Neural crest cell (in vitro differentiated cells): ENCODE measurements around the gene ZNF664. TPM values are rescaled to one million over a fixed set of nuclear protein-coding genes. Genes with fewer than 3 reads are reported as not detected.
A peak's percentile ranks its signal among the peaks of the same experiment; 100 is the strongest.

Experiments used
- DNase-seq: peaks from one replicate; pipeline ENCODE4 v3.0.0; 2021; ENCODE audit warnings: low read depth, mixed read lengths, low spot score
- H3K27ac Mint-ChIP-seq: one replicate; pipeline ENCODE4 v1.8.0; 2021; ENCODE audit warnings: mild to moderate bottlenecking, mixed read lengths; ENCODE audit not compliant: unreplicated experiment
- H3K27me3 Mint-ChIP-seq: 2 replicates; pipeline ENCODE4 v1.8.0; 2021; ENCODE audit warnings: low read depth, mild to moderate bottlenecking, mixed read lengths
- H3K36me3 Mint-ChIP-seq: 2 replicates; pipeline ENCODE4 v1.8.0; 2021; ENCODE audit warnings: low read depth, mild to moderate bottlenecking, mixed read lengths
- H3K4me1 Mint-ChIP-seq: 2 replicates; pipeline ENCODE4 v1.8.0; 2021; ENCODE audit warnings: mixed read lengths
- H3K4me3 Mint-ChIP-seq: one replicate; pipeline ENCODE4 v1.8.0; 2021; ENCODE audit warnings: mild to moderate bottlenecking, mixed read lengths
- H3K9me3 Mint-ChIP-seq: 2 replicates; pipeline ENCODE4 v1.8.0; 2021; ENCODE audit warnings: mixed read lengths
- total RNA-seq: library from RNA; stranded (reverse); gene quantifications from 2 replicates; pipeline ENCODE4 v1.2.1, GENCODE V29; 2021
- TF ChIP-seq, protein P1 (sequence below): fragments of 200-600 bp; sonication (generic); conservative IDR thresholded peaks from 2 replicates; pipeline ENCODE4 v1.5.0; 2021; ENCODE audit warnings: antibody characterized with exemption, mild to moderate bottlenecking

The ZNF664 gene
- total RNA-seq, 1 donor from 2014 or later = 156 TPM

DNA sequence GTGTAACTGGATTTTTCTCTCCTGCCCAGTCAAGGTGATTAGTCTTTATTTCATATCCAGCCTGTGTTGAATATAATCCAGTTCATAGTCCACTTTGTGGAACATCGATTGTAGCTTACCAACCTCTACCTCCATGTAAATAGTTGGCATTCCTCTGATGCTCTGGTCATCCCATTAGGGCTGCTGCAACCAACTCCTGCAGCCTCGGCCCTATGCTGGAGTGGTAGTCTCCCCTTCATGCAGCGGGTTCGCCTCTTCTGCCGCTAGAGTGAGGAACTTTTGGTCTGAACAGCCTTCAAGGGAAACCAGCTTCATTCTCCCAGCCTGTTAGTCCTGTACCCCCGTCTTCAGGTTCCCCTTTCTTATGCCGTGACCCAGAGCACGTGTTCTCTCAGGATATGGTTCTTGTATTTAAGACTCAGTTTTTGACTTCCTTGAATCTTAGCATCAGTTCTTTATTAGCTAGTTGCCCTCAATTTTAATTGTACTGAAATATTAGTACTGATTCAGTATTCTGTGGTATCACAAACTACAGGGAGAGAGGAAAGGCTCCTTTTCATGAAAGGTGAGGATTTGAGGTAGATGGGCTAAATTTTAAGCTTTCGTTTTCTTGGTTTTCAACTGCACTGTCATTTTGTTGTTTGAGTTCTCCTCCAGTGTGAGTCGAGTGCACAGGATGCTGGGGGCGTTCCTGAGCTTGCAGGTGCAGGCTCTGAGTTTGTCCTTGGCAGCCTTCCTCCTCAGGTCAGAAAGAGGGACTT, 33.2 kb downstream of the ZNF664 start:
- no peaks in the 10 kb centered on the region for H3K9me3 Mint-ChIP-seq
- no peak overlapping the region for H3K4me3 Mint-ChIP-seq
- TF ChIP-seq, protein P1, sequence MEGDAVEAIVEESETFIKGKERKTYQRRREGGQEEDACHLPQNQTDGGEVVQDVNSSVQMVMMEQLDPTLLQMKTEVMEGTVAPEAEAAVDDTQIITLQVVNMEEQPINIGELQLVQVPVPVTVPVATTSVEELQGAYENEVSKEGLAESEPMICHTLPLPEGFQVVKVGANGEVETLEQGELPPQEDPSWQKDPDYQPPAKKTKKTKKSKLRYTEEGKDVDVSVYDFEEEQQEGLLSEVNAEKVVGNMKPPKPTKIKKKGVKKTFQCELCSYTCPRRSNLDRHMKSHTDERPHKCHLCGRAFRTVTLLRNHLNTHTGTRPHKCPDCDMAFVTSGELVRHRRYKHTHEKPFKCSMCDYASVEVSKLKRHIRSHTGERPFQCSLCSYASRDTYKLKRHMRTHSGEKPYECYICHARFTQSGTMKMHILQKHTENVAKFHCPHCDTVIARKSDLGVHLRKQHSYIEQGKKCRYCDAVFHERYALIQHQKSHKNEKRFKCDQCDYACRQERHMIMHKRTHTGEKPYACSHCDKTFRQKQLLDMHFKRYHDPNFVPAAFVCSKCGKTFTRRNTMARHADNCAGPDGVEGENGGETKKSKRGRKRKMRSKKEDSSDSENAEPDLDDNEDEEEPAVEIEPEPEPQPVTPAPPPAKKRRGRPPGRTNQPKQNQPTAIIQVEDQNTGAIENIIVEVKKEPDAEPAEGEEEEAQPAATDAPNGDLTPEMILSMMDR = no peak
- H3K36me3 Mint-ChIP-seq = peaks cover 9% of the 10 kb centered on the region
- no peak overlapping the region for H3K27ac Mint-ChIP-seq
- peaks cover 32% of the 10 kb centered on the region for H3K4me1 Mint-ChIP-seq
- no peaks in the 10 kb centered on the region for H3K27me3 Mint-ChIP-seq
- no peak for DNase-seq

DNA sequence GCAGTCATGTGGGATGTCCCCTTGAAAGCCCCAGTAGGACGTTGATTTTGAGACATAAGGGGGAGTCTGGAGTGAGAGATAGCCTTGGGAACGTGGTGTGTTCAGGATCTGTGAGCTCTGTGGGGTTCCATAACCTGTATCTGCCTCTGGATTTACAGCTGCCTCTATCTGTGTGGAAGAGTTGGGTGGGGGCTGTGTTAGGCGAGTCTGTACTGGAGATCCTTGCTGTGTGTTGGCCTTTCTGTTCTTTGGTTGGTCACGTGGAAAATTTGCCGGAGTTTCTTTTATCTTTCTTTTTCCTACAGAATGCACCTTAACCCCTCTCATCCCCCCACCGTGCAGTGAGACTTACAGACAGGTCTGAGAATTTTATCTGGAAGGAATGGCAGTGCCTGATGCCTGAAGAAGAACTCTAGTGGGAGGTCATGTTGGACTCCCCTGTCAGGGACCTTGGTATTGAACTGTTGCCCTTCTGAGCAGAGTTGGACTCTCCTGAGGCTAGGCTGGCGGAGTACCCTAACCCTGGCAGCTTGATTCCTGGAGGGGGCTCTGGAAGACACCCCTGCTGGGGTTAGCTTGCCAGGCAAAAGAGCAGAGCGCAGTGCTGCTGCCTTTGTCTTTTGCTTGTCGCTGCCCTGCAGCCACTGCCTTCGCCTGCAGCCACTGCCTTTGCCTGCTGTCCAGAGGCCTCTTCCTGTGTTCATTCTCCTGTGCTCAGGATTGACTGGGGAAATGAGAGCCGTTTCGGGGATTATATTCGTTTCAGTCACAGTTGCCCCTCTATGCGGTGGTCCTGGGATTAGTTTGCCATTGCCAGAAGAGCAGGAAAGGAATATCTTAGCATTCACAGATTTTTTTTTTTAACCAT, 34.1 kb downstream of the ZNF664 start:
- no peaks in the 10 kb centered on the region for H3K9me3 Mint-ChIP-seq
- DNase-seq = no peak
- H3K36me3 Mint-ChIP-seq = peaks cover 9% of the 10 kb centered on the region
- no peak overlapping the region for H3K4me3 Mint-ChIP-seq
- H3K27ac Mint-ChIP-seq = peak overlapping the region; percentile 53
- TF ChIP-seq, protein P1 = no peak
- H3K27me3 Mint-ChIP-seq = no peaks in the 10 kb centered on the region
- peaks cover 32% of the 10 kb centered on the region for H3K4me1 Mint-ChIP-seq

DNA sequence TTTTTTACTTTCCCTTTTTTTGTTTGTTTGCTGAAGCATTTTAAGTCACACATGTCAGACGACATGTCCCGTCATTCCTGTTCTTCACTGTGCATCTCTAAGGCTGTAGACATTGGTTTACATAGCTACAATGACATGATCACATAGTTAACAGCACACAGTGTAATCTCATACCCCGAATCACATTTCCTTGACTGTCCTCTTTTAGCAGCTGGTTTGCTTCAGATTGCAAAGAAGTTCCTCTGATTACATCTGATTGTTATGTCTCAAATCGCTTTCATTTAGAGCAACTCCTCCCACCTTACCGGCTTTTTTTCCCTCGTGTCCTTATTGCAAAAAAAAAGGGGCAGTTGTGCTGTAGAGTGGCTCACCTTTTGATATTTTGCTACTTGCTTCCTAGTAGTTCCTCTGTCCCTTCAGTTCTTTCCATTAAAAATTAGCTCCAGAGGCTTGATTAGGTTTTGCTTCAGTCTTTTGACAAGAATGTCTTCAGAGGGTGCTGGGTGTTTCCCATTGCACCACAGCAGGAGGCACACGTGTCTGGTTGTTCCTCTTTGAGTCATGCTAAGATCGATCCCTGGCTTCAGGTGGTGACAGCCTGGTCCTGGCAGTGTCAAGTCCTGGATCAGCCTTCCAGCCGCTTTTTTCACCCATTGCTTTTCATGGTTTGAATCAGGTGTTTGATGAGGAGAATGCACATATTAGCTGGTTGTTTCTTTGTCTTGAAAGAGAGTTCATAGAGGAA, 35.0 kb downstream of the ZNF664 start:
- H3K9me3 Mint-ChIP-seq = no peaks in the 10 kb centered on the region
- DNase-seq = no peak
- H3K27me3 Mint-ChIP-seq = no peaks in the 10 kb centered on the region
- TF ChIP-seq, protein P1 = no peak
- H3K4me3 Mint-ChIP-seq = no peak overlapping the region
- H3K27ac Mint-ChIP-seq = peak overlapping the region; percentile 3
- H3K4me1 Mint-ChIP-seq = peaks cover 32% of the 10 kb centered on the region
- peaks cover 16% of the 10 kb centered on the region for H3K36me3 Mint-ChIP-seq

DNA sequence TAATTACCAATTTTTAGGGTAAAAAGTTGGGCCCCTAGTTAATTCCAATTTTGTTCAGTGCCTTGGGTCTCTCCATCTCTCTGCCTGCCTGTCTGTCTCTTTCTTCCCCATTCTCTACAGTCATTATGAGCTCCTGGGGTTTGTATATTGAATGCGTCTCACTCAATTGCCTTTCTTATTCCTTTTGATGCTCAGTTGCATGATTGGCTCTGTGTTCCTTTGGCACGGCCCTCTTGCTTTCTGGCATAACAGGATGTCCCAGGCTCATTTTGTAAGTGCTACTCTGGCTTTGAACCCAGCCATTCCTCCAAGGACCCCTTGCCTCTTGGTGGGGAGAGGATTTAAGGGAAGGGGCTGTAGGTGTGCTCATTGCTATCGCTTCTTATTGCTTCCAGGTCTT, 35.6 kb downstream of the ZNF664 start:
- Mint-ChIP-seq H3K27ac (no peak overlapping the region), H3K4me3 (peak overlapping the region; percentile 10), H3K9me3 (no peaks in the 10 kb centered on the region), H3K36me3 (peaks cover 22% of the 10 kb centered on the region), H3K4me1 (peaks cover 32% of the 10 kb centered on the region), H3K27me3 (no peaks in the 10 kb centered on the region)
- TF ChIP-seq, protein P1 = no peak
- no peak for DNase-seq

DNA sequence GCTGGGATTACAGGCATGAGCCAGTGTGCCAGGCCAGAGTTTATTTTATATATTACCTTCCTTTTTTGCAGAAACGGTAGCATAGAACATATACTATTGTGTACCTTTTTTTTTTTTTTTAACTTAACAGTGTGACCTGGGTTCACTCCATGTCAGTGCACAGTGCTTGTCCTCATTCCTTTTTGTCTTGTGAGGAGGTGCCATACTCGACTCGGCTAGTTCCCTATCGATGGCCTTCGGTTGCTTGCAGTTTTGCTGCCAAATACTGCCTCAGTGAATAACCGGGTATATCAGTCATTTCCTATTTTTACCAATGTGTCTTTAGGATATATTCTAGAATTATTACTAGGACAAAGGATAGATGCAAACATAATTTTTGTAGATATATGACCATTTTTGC, 36.8 kb downstream of the ZNF664 start:
- TF ChIP-seq, protein P1 = no peak
- Mint-ChIP-seq H3K4me3 (no peak overlapping the region), H3K36me3 (peaks cover 24% of the 10 kb centered on the region), H3K9me3 (no peaks in the 10 kb centered on the region), H3K27me3 (no peaks in the 10 kb centered on the region), H3K4me1 (peaks cover 32% of the 10 kb centered on the region), H3K27ac (no peak overlapping the region)
- DNase-seq = no peak
